GM19395 (cell line): ENCODE data around the gene FUT9.
"Not testable (repeated sequence)": the region's sequence is repeated elsewhere in the genome, so short reads cannot be mapped to it uniquely, and the experiment has no call there.

Experiments used
- ATAC-seq: cut with Tn5 transposase; IDR thresholded peaks from one replicate; pipeline ENCODE4 v1.9.1; 2021; ENCODE audit warnings: mild to moderate bottlenecking, moderate library complexity; ENCODE audit not compliant: unreplicated experiment

Gene FUT9

DNA sequence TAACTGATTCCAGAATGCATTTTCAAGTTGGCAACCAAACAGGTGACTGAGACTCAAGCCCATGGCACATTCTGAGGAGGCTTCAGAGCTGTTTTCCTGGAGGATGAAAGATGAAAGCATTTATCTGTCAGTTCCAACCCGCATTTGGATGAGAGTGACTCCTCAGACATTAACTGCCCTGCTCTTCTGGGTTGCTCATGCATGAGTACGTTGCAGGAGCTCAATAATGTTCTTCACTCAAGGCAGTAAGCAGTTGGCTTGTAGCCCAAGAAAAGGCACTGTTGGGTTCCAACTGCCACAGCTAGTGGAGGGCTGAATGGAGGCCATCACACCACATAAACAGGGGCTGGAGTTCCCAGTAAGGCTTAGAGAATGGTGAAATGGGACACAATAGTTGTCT is 155.3 kb downstream of the FUT9 start:
- ATAC-seq = no peak

- ATAC-seq = no peak
Measured at GRCh38 chr6:96184798-96185197, 169.0 kb downstream of the FUT9 start.

DNA sequence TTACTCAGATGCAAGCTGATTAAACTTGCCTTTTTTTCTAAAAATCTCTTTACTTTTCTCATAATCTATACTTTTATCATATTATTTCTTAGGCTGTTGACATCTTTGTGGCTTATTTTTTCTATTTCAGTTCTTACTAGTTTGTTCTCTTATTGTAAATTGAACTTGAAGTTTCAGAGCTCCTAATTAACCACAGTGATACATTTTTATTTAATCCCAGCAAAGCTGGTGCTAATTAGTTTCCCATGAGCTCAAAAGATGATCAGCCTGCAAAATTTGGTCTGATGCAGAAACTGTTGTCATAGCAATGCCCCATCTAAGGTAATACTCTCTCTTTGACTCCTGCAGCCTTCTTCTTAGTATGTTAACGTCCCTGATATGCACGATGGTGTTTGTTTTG is 170.3 kb downstream of the FUT9 start:
- ATAC-seq = no peak

DNA sequence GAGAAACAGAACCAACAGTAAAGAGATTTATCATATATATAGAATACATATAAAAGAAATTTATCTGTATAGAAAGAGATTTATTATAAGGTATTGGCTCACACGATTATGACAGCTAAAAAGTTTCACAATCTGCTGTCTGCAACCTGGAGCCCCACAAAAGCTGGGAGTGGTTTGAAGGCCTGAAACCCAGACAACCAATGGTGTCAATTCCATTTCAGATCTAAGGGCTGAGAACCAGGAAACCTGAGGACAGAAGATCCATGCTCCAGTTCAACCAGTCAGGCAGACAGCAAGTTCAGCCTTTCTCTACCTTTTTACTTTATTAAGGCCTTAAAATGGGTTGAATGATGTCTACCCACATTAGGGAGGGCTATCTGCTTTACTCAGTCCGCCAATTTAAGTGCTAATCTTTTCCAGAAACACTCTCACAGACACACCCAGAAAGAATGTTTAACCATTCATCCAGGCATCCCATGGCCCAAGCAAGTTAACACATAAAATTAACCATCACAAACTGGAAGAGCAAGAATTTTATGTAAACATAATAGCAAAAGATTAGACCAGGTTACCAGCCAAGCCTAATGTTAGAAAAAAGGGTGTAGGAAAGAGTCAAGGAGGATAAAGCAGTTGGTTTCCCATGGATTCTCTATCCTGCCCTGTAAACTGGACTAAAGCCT is 170.9 kb downstream of the FUT9 start:
- ATAC-seq = no peak

- no peak for ATAC-seq
Measured at GRCh38 chr6:96194675-96195074, 178.9 kb downstream of the FUT9 start.

DNA sequence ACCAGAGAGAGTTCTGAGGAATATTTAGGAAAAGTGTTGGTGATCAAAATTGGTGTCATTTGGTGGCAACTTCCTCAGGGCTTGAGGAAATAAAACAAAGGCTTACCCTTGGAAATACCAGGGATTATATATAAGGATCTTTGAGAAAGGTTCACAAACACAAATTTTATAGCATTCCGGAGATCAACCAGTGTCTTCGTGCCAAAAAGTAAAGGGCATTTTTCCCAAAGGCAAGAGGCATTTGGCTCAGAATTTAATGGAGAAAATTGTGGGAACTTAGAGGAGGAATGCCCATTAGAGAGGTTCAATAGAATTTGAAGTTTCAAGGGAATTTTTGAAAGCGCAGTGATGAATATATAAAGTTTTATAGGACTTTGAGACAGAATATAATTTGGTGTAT is 179.5 kb downstream of the FUT9 start:
- ATAC-seq = no peak

GRCh38 chr6:96196633-96197032 is 180.9 kb downstream of the FUT9 start:
- no peak for ATAC-seq

DNA sequence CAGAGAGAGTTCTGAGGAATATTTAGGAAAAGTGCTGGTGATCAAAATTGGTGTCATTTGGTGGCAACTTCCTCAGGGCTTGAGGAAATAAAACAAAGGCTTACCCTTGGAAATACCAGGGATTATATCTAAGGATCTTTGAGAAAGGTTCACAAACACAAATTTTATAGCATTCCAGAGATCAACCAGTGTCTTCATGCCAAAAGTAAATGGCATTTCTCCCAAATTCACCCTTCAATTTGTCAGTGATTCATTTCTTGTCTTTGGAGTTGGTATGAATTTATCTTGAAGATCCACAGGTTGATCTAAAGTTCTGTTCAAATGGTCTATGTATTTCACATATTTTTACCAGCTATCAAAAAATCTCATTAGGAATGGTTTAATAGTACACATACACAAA is 181.5 kb downstream of the FUT9 start:
- ATAC-seq = no peak

GRCh38 chr6:96202571-96202970 is 186.8 kb downstream of the FUT9 start:
- ATAC-seq = no peak

GRCh38 chr6:96211341-96211740 is 195.6 kb downstream of the FUT9 start:
- ATAC-seq = no peak

DNA sequence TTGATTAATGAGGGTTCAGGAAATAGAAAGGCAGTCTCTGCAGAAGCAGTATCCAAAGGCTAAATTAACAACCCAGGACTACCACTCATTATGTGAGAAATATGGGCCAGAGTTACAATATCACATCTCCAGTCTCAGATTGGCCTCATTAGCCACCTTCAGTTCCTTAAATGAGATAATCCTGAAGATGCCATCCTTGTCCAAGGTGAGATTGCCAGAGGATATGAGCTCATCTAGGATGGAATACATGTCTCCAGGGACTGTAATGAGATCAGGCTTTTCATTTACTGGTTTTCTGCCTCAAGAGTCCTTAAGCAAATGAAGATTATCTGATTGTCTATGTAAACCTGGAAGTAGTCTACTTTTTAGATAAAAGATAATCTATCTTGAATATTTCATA is 196.3 kb downstream of the FUT9 start:
- ATAC-seq = no peak

DNA sequence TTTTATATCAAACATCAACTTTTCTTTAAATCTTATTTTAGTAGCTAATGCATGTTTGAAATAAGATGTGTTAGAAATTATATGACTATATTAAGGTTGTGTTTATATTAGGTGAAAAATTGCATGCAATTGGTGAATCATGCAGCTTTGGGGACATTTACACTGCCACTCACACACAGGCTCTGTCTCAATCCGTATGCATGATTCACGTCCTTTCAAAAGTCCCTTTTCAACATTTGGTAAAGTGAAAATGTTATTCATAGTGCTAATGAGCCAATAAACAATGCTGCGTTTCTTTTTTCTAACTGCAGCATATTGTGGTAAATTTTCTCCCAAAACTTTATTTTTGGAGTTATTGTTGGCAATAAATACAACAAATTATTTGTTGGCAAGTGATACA is 198.0 kb downstream of the FUT9 start:
- no peak for ATAC-seq

DNA sequence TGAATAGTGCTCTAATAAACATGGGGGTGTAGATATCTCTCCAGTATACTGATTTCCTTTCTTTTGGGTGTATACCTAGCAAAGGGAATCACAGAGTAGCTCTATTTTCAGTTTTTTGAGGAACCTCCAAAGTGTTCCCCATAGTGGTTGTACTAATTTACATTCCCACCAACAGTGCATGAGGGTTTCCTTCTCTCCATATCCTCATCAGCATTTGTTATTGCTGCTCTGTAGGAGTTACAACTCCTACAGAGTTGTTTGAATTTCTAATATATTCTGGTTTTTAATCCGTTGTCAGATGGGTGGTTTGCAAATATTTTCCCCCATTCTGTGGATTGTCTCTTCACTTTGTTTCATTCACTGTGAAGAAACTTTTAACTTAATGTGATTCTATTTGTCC is 207.9 kb downstream of the FUT9 start:
- no peak for ATAC-seq

- ATAC-seq = no peak
Measured at GRCh38 chr6:96227135-96227534, 211.4 kb downstream of the FUT9 start.

GRCh38 chr6:96234444-96234843 is 218.7 kb downstream of the FUT9 start:
- no peak for ATAC-seq

DNA sequence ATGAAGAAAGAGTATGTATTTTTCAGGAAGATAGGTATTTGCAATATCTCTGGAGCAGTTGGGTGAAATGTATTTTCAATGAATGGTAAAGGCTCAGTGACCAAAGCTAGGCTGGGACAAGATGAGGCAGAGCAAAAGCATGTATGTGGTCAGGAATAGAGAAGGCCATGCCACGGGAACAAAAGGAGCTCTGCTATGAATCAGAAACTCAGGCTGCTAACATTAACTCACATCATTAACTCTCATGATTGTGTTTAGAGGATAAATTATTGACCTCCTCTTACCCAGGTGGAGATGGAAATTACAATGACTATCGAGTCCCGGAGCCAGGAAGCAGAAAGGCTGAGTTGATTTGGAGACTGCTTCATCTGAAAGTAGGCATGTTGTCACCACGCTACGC is 220.2 kb downstream of the FUT9 start:
- no peak for ATAC-seq

DNA sequence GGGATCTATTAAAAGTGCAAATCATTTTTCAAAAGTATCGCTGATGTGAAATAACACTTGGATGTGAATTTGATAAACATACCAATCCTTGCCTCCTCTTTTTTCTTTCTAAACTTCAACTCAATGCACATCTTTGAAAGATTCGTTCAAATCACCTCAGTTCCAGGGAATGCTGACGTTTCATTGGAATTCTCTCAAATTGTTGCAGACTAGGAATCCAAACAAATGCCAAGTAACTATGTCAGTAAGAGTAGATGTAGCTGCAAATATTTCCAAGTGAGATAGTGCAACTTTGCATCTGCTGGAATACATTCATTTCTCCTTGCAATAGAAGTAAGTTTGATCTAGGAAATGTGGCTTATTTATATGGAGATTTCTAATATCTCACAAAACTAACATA is 220.7 kb downstream of the FUT9 start:
- ATAC-seq = no peak

- no peak for ATAC-seq
Measured at GRCh38 chr6:96237638-96238347, 222.0 kb downstream of the FUT9 start.

DNA sequence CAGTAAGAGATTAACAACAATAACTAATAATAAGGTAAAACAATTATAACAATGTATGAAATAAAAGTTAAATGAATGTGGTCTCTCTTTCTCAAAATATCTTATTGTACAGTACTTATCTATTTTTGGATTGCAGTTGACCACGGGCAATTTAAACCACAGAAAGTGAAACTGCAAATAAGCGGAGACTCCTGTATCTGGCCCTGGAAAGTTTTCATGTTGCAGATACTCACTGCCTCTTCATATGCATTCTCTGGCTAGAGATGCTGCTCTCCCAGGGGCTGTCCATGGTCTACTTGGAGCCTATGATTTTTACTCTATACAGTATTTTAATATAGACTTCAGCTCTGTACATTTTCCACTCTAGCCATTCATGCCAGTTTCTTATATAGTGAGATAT is 230.8 kb downstream of the FUT9 start:
- no peak for ATAC-seq

- no peak for ATAC-seq
Measured at GRCh38 chr6:96249755-96250154, 234.0 kb downstream of the FUT9 start.

- ATAC-seq = no peak
Measured at GRCh38 chr6:96257751-96258150, 242.0 kb downstream of the FUT9 start.

DNA sequence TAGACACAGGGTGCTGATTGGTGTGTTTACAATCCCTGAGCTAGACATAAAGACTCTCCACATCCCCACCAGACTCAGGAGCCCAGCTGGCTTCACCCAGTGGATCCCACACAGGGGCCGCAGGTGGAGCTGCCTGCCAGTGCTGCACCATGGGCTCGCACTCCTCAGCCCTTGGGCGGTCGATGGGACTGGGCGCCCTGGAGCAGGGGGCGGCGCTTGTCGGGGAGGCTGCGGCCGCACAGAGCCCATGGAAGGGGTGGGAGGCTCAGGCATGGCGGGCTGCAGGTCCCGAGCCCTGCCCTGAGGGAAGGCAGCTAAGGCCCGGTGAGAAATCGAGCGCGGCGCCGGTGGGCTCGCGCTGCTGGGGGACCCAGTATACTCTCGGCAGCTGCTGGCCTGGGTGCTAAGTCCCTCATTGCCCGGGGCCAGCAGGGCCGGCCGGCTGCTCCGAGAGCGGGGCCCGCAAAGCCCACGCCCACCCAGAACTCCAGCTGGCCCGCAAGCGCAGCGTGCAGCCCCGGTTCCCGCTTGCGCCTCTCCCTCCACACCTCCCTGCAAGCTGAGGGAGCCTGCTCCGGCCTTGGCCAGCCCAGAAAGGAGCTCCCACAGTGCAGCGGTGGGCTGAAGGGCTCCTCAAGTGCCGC is 245.1 kb downstream of the FUT9 start:
- ATAC-seq = not testable (repeated sequence)
